Ovary (tissue), 10 donors: Measurements from ENCODE around the gene PIWIL1. TPM values are rescaled to one million over a fixed set of nuclear protein-coding genes. Genes with fewer than 3 reads are reported as not detected.

ENCODE experiments used
- DNase-seq, 5 donors: peaks; one replicate each; pipeline ENCODE4 v3.0.0-alpha.2; 2019 to 2020
- H3K27ac ChIP-seq, 2 donors: fragments of 200-600 bp; one replicate each; pipeline versions ENCODE4 v1.5.1 to v1.8.0; 2019 to 2022
- H3K27me3 ChIP-seq: fragments of 200-600 bp; one replicate; pipeline ENCODE4 v1.8.0; 2022
- H3K36me3 ChIP-seq: fragments of 200-600 bp; sonication (generic); one replicate; pipeline ENCODE4 v1.5.1; 2019
- H3K4me1 ChIP-seq: one replicate; pipeline ENCODE4 v1.8.1; 2013; ENCODE audit warnings: mild to moderate bottlenecking, moderate library complexity; ENCODE audit not compliant: insufficient read depth
- H3K4me3 ChIP-seq: fragments of 200-600 bp; sonication (generic); one replicate; pipeline ENCODE4 v1.5.1; 2017
- H3K9me3 ChIP-seq, 2 donors: fragments of 200-600 bp in 1 of 2; sonication (generic) in 1 of 2; one replicate each; pipeline versions ENCODE4 v1.5.1 to v1.8.1; 2013 to 2019; ENCODE audit warnings: mild to moderate bottlenecking in 1 of 2, moderate library complexity in 1 of 2
- EP300 ChIP-seq: sonication (generic); formaldehyde crosslinking; IDR thresholded peaks from one replicate; pipeline ENCODE4 v1.6.1; 2017; ENCODE audit warnings: antibody characterized with exemption
- POLR2A ChIP-seq: fragments of 450-650 bp; IDR thresholded peaks from one replicate; pipeline ENCODE4 v1.6.1; 2017; ENCODE audit warnings: antibody characterized with exemption, mild to moderate bottlenecking, moderate library complexity
- WGBS, 3 donors: extraction: QIAGEN DNeasy Blood & Tissue Kit in 1 of 3; methylation state at CpG; one replicate each; pipeline versions ENCODE4 v1.1.5 to v1.1.7; 2013 to 2017; 5-methylcytosine and 5-hydroxymethylcytosine counted together
- intact Hi-C, 4 donors: fragments of 100-400 bp; cut with DNase I; formaldehyde crosslinking; loops; one replicate each; pipeline versions ENCODE4 v1.11.0 to v1.15.1; 2022 to 2023
- long read RNA-seq, 3 donors: library from polyadenylated mRNA in 2 of 3; unstranded in 2 of 3; transcript quantifications; one replicate each; pipeline ENCODE4 v2.0.0 and lab custom pipeline, GENCODE V29; 2021 to 2026
- polyA plus RNA-seq, 2 donors: library from polyadenylated mRNA; stranded (reverse); fragments of 200-250 nt in 1 of 2; fragments of 350-450 nt in 1 of 2; fragmentation: Illumina TruSeq in 1 of 2; extraction: RNeasy Lipid Tissue Mini Kit (QIAGEN cat#74804) in 1 of 2; gene quantifications; one replicate each; pipeline ENCODE4 v1.2.3, GENCODE V29; 2013 to 2014
- total RNA-seq, 7 donors: library from RNA; depleted of rRNA in 2 of 7; stranded (reverse); fragments of >200 nt in 2 of 7; fragmentation: NEBNext Ultra II Directional in 3 of 7; extraction: Animal tissue kit (Norgen Biotek cat#: 25700) in 3 of 7; gene quantifications; one replicate each; pipeline versions ENCODE4 v1.1.0 to v1.2.4, GENCODE V29; 2016 to 2023
- TF ChIP-seq, protein P1 (sequence below), 3 donors: fragments of 450-650 bp in 2 of 3; fragments of 200-600 bp in 1 of 3; IDR thresholded peaks; one replicate each; pipeline versions ENCODE4 v1.5.1 to v1.8.0; 2016 to 2022; ENCODE audit warnings: antibody characterized with exemption in 3 of 3, mild to moderate bottlenecking in 1 of 3
- donor health status: DM: no; HTN: no; CAD: no; lungs with moderate emphysema.
- donor health status: DM: no; HTN: no; CAD: no.
- donor health status: Bipolar disorder and iron deficiency.
- donor health status: DM: yes; HTN: yes; CAD: no.
- donor health status: DM: no; HTN: no; CAD: no.
- donor health status: DM: yes; HTN: yes; CAD: no.

PIWIL1 gene
- total RNA-seq, result 1 to 10 TPM in 1 of 7 donors, under 1 TPM in 2, not detected in 4; 0.32 to 1.3 (median 0.34) TPM
- polyA plus RNA-seq, result under 1 TPM in 1 of 2 donors, not detected in 1; 0.12 TPM
- long read RNA-seq, donor 1, result 0 reads
- long read RNA-seq, donor 2, partial matches to known transcripts, result 0 of 1 reads
- long read RNA-seq, donor 2, other reads (novel, unspliced or antisense), result 0 of 1 reads
- long read RNA-seq, donor 3, partial matches to known transcripts, result 0 of 1 reads
- long read RNA-seq, donor 3, other reads (novel, unspliced or antisense), result 1 of 1 reads

DNA sequence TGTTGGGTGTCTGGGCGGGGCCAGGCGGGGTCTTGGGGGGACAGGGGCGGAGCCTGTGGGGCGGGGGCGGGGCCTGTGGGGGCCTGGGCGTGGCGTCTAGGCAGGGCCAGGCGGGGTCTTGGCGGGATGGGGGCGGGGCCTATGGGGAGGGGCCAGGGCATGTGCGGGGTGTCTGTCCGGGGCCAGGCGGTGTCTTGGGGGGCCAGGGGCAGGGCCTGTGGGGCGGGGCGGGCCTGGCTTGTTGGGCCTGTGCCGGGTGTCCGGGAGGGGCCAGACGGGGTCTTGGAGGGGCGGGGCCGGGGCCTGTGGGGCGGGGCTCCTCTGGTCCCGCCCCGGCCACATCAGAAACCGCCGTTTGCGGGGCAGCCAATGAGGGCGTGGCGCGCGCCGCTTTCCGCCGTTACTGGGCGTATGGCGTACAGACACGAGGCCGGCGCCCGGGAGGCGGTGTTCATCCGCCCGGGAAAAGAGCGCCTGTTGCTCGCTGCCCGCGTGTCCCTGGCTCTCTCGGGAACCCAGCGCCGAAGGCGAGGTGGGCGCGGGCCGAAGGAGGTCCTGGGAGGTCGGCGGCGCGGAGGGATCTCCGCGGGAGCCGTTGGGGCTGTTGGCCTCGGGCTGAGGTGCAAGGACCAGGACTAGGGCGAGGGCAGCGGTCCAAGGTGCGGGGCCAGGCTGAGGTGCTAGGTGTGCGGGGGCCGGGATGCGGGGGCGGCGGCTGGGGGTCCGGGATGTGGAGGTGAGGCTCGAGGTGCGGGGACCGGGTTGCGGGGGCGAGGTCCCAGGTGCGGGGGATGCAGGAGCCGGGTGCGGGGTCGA lies at the start of gene PIWIL1:
Gene PIWIL1, plus strand, starts transcription at position 400 of the 816 bp plus-strand sequence. CDS start 4,705 bp downstream, outside the sequence.
- Histone ChIP-seq H3K9me3 (no peaks in the 10 kb centered on the region), H3K36me3 (no peaks in the 10 kb centered on the region), H3K4me3 (no peak within 1 kb of the TSS), H3K27ac (no peak within 1 kb of the TSS), H3K27me3 (no peaks in the 10 kb centered on the region), H3K4me1 (peaks cover 6% of the 10 kb centered on the region)
- 50 to 90% (median 73%) methylated on average over 53 to 79 of the region's 79 CpGs for WGBS, 3 donors
- TF ChIP-seq EP300 (no peak), POLR2A (no peak)
- TF ChIP-seq, protein P1, sequence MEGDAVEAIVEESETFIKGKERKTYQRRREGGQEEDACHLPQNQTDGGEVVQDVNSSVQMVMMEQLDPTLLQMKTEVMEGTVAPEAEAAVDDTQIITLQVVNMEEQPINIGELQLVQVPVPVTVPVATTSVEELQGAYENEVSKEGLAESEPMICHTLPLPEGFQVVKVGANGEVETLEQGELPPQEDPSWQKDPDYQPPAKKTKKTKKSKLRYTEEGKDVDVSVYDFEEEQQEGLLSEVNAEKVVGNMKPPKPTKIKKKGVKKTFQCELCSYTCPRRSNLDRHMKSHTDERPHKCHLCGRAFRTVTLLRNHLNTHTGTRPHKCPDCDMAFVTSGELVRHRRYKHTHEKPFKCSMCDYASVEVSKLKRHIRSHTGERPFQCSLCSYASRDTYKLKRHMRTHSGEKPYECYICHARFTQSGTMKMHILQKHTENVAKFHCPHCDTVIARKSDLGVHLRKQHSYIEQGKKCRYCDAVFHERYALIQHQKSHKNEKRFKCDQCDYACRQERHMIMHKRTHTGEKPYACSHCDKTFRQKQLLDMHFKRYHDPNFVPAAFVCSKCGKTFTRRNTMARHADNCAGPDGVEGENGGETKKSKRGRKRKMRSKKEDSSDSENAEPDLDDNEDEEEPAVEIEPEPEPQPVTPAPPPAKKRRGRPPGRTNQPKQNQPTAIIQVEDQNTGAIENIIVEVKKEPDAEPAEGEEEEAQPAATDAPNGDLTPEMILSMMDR (IDR thresholded peaks at IDR 0.05), result no peak
- intact Hi-C loops, result loop anchor here in 3 of 4 donors (2.0 to 10.0 kb wide), 5 partner anchors 25 to 407 kb away; no protein-coding TSS in a partner anchor
- no peak for DNase-seq

GRCh38 chr12:130288206-130288605 lies 49.5 kb upstream of the PIWIL1 start:
- no peak overlapping the region for H3K27ac ChIP-seq
- no peaks in the 10 kb centered on the region for H3K27me3 ChIP-seq
- DNase-seq, result no peak
- TF ChIP-seq EP300 (no peak), POLR2A (no peak)
- TF ChIP-seq, protein P1 (IDR thresholded peaks at IDR 0.05), result no peak
- intact Hi-C loops, result no loop called here
- WGBS, 3 donors, result 9 to 25% (median 17%) methylated on average over 4 of the region's 4 CpGs
- no peaks in the 10 kb centered on the region for H3K9me3 ChIP-seq
- no peaks in the 10 kb centered on the region for H3K4me1 ChIP-seq
- H3K4me3 ChIP-seq, result no peak overlapping the region
- H3K36me3 ChIP-seq, result no peaks in the 10 kb centered on the region

- Histone ChIP-seq H3K27me3 (no peaks in the 10 kb centered on the region), H3K4me3 (no peak overlapping the region), H3K9me3 (no peaks in the 10 kb centered on the region), H3K36me3 (no peaks in the 10 kb centered on the region), H3K27ac (no peak overlapping the region), H3K4me1 (no peaks in the 10 kb centered on the region)
- 55 to 61% (median 60%) methylated on average over 6 of the region's 6 CpGs for WGBS, 3 donors
- TF ChIP-seq EP300 (no peak), POLR2A (no peak)
- TF ChIP-seq, protein P1 (IDR thresholded peaks at IDR 0.05), result no peak
- intact Hi-C loops, result no loop called here
- no peak for DNase-seq
Measured at GRCh38 chr12:130288691-130289090, 49.0 kb upstream of the PIWIL1 start.

- Histone ChIP-seq H3K4me1 (no peaks in the 10 kb centered on the region), H3K36me3 (no peaks in the 10 kb centered on the region), H3K27me3 (no peaks in the 10 kb centered on the region), H3K27ac (no peak overlapping the region), H3K4me3 (no peak overlapping the region), H3K9me3 (no peaks in the 10 kb centered on the region)
- TF ChIP-seq, protein P1 (IDR thresholded peaks at IDR 0.05), result no peak
- TF ChIP-seq EP300, result no peak
- no peak for TF ChIP-seq POLR2A
- 74 to 82% (median 79%) methylated on average over 1 of the region's 1 CpG for WGBS, 3 donors
- no peak for DNase-seq
- intact Hi-C loops, result no loop called here
Measured at GRCh38 chr12:130290114-130290513, 47.6 kb upstream of the PIWIL1 start.
